GM23338 (cell line): ENCODE data around the gene MAN1B1.

Experiments
- CREB1 ChIP-seq: fragments of 250-450 bp; sonication (Bioruptor Pico); IDR thresholded peaks from 2 replicates; pipeline ENCODE4 v1.5.0; 2020; ENCODE audit warnings: low read depth, mild to moderate bottlenecking, moderate library complexity
- JUNB ChIP-seq: IDR thresholded peaks from one replicate; pipeline ENCODE4 v1.6.1; 2016; ENCODE audit warnings: antibody characterized with exemption; ENCODE audit not compliant: unreplicated experiment
- POLR2AphosphoS5 ChIP-seq: IDR thresholded peaks from 2 replicates; pipeline ENCODE4 v1.6.1; 2016; ENCODE audit warnings: antibody characterized with exemption, low read depth
- TF ChIP-seq, protein P1 (sequence below), 2 experiments: fragments of 200-600 bp in 1 of 2; sonication (generic) in 1 of 2; conservative IDR thresholded peaks; 2 replicates each; pipeline versions ENCODE4 v1.5.1 to v1.6.1; 2016 to 2017; ENCODE audit warnings: antibody characterized with exemption in 2 of 2, low read depth in 2 of 2, mild to moderate bottlenecking in 2 of 2, moderate library complexity in 1 of 2

DNA sequence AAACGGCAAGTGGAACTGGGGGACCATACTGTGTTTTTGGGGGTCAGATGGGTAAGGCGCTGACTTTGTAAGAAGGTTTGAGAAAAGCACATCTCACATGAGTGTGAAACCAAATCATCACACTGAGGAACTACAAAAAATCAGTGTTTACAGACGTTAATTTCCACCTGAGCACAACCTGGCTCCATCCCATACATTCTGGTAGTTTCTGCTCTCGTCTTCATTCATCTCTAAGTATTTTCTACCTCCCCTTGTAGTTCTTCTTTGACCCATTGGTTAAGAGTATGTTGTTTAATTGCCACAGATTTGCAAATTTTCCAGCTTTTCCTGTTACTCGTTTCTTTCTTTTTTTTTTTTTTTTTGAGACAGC, 36.7 kb downstream of the MAN1B1 start:
- TF ChIP-seq JUNB, result no peak
- TF ChIP-seq, protein P1, sequence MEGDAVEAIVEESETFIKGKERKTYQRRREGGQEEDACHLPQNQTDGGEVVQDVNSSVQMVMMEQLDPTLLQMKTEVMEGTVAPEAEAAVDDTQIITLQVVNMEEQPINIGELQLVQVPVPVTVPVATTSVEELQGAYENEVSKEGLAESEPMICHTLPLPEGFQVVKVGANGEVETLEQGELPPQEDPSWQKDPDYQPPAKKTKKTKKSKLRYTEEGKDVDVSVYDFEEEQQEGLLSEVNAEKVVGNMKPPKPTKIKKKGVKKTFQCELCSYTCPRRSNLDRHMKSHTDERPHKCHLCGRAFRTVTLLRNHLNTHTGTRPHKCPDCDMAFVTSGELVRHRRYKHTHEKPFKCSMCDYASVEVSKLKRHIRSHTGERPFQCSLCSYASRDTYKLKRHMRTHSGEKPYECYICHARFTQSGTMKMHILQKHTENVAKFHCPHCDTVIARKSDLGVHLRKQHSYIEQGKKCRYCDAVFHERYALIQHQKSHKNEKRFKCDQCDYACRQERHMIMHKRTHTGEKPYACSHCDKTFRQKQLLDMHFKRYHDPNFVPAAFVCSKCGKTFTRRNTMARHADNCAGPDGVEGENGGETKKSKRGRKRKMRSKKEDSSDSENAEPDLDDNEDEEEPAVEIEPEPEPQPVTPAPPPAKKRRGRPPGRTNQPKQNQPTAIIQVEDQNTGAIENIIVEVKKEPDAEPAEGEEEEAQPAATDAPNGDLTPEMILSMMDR (conservative IDR thresholded peaks at IDR 0.05; ENCODE audit: low read depth in 2 of 2), result no peak
- TF ChIP-seq CREB1, result no peak
- TF ChIP-seq POLR2AphosphoS5, result no peak
